Neural progenitor cell (in vitro differentiated cells): ENCODE results near the gene PPM1B. TPM values are rescaled to one million over a fixed set of nuclear protein-coding genes. Genes with fewer than 3 reads are reported as not detected.

ENCODE experiments used
- DNase-seq: peaks from one replicate; pipeline ENCODE4 v3.0.0-alpha.2; 2016; ENCODE audit warnings: low spot score
- H2AFZ ChIP-seq: fragments of 200-600 bp; sonication (generic); replicated peaks from 2 replicates; pipeline ENCODE4 v1.6.1; 2016; ENCODE audit warnings: antibody characterized with exemption
- H3F3A ChIP-seq: fragments of 200-600 bp; sonication (generic); 2 replicates; pipeline ENCODE4 v1.6.1; 2016; ENCODE audit warnings: antibody characterized with exemption, low read depth
- H3K27ac ChIP-seq: fragments of 200-600 bp; sonication (generic); 2 replicates; pipeline ENCODE4 v1.5.1; 2016; ENCODE audit warnings: mild to moderate bottlenecking
- H3K27me3 ChIP-seq: fragments of 200-600 bp; sonication (generic); 2 replicates; pipeline ENCODE4 v1.6.1; 2016; ENCODE audit warnings: mild to moderate bottlenecking, moderate library complexity
- H3K36me3 ChIP-seq: fragments of 200-600 bp; sonication (generic); 2 replicates; pipeline ENCODE4 v1.5.1; 2016
- H3K4me1 ChIP-seq: fragments of 200-600 bp; sonication (generic); 2 replicates; pipeline ENCODE4 v1.6.1; 2016; ENCODE audit warnings: mixed run types
- H3K4me2 ChIP-seq: fragments of 200-600 bp; sonication (generic); 2 replicates; pipeline ENCODE4 v1.6.1; 2016
- H3K4me3 ChIP-seq: fragments of 200-600 bp; sonication (generic); 2 replicates; pipeline ENCODE4 v1.5.1; 2016
- H3K79me2 ChIP-seq: fragments of 200-600 bp; sonication (generic); 2 replicates; pipeline ENCODE4 v1.6.1; 2016; ENCODE audit warnings: low read depth
- H3K9ac ChIP-seq: fragments of 200-600 bp; sonication (generic); 2 replicates; pipeline ENCODE4 v1.6.1; 2016
- H3K9me3 ChIP-seq: fragments of 200-600 bp; sonication (generic); 2 replicates; pipeline ENCODE4 v1.5.1; 2016; ENCODE audit warnings: low read depth
- H4K20me1 ChIP-seq: fragments of 200-600 bp; sonication (generic); 2 replicates; pipeline ENCODE4 v1.6.1; 2016; ENCODE audit warnings: low read depth
- H3K27ac Mint-ChIP-seq: 3 replicates; pipeline ENCODE4 v1.8.0; 2021; ENCODE audit warnings: mixed read lengths
- H3K27me3 Mint-ChIP-seq: 2 replicates; pipeline ENCODE4 v1.8.0; 2022; ENCODE audit warnings: low read depth, mild to moderate bottlenecking, inconsistent platforms, moderate library complexity, mixed read lengths; ENCODE audit not compliant: insufficient read depth
- H3K36me3 Mint-ChIP-seq: 3 replicates; pipeline ENCODE4 v1.8.0; 2021; ENCODE audit warnings: mixed read lengths
- H3K4me1 Mint-ChIP-seq: 3 replicates; pipeline ENCODE4 v1.8.0; 2021; ENCODE audit warnings: mixed read lengths
- H3K4me3 Mint-ChIP-seq: 3 replicates; pipeline ENCODE4 v1.8.0; 2021; ENCODE audit warnings: mild to moderate bottlenecking, moderate library complexity, mixed read lengths
- H3K9me3 Mint-ChIP-seq: 3 replicates; pipeline ENCODE4 v1.8.0; 2020; ENCODE audit warnings: mixed read lengths
- CTCF ChIP-seq: fragments of 200-600 bp; sonication (generic); IDR thresholded peaks from 2 replicates; pipeline ENCODE4 v1.5.1; 2017; ENCODE audit warnings: antibody characterized with exemption, mild to moderate bottlenecking
- EZH2 ChIP-seq: fragments of 200-600 bp; sonication (generic); IDR thresholded peaks from 2 replicates; pipeline ENCODE4 v1.6.1; 2017; ENCODE audit warnings: antibody characterized with exemption, mild to moderate bottlenecking, moderate library complexity
- EZH2phosphoT487 ChIP-seq: fragments of 200-600 bp; sonication (generic); IDR thresholded peaks from 2 replicates; pipeline ENCODE4 v1.6.1; 2017; ENCODE audit warnings: antibody characterized with exemption
- total RNA-seq: library from RNA; depleted of rRNA; stranded (reverse); fragments of >200 nt; gene quantifications from 2 replicates; pipeline ENCODE4 v1.2.3, GENCODE V29; 2015; ENCODE audit warnings: low replicate concordance

Gene PPM1B
- total RNA-seq, 1 donor from 2014 or later, result 86.6 TPM

- no peaks in the 10 kb centered on the region for H3K36me3 Mint-ChIP-seq
- H3K79me2 ChIP-seq, result no peaks in the 10 kb centered on the region
- no peak overlapping the region for H3K4me3 ChIP-seq
- H3K27me3 Mint-ChIP-seq, result no peaks in the 10 kb centered on the region
- no peaks in the 10 kb centered on the region for H3K4me1 Mint-ChIP-seq
- DNase-seq, result no peak
- no peaks in the 10 kb centered on the region for H3K4me1 ChIP-seq
- no peaks in the 10 kb centered on the region for H3K9me3 Mint-ChIP-seq
- TF ChIP-seq EZH2phosphoT487, result no peak
- H4K20me1 ChIP-seq, result no peaks in the 10 kb centered on the region
- H3K4me3 Mint-ChIP-seq, result no peak overlapping the region
- H3K4me2 ChIP-seq, result no peak overlapping the region
- H3K27me3 ChIP-seq, result no peaks in the 10 kb centered on the region
- H3K27ac ChIP-seq, result no peak overlapping the region
- H2AFZ ChIP-seq, result no peak overlapping the region
- no peaks in the 10 kb centered on the region for H3F3A ChIP-seq
- H3K9me3 ChIP-seq, result no peaks in the 10 kb centered on the region
- H3K27ac Mint-ChIP-seq, result no peak overlapping the region
- H3K9ac ChIP-seq, result no peak overlapping the region
- H3K36me3 ChIP-seq, result no peaks in the 10 kb centered on the region
Observed at GRCh38 chr2:44143701-44144100, 25.0 kb upstream of the PPM1B start.

GRCh38 chr2:44148999-44149398 is 19.7 kb upstream of the PPM1B start:
- Histone ChIP-seq H3K36me3 (no peaks in the 10 kb centered on the region), H4K20me1 (no peaks in the 10 kb centered on the region), H2AFZ (no peak overlapping the region), H3K4me1 (no peaks in the 10 kb centered on the region), H3K27me3 (no peaks in the 10 kb centered on the region), H3K9me3 (no peaks in the 10 kb centered on the region), H3K4me3 (no peak overlapping the region), H3K4me2 (no peak overlapping the region), H3K9ac (no peak overlapping the region), H3K27ac (no peak overlapping the region), H3K79me2 (no peaks in the 10 kb centered on the region), H3F3A (no peaks in the 10 kb centered on the region)
- Mint-ChIP-seq H3K36me3 (no peaks in the 10 kb centered on the region), H3K9me3 (no peaks in the 10 kb centered on the region), H3K27ac (no peak overlapping the region), H3K27me3 (peaks cover 4% of the 10 kb centered on the region), H3K4me3 (no peak overlapping the region), H3K4me1 (no peaks in the 10 kb centered on the region)
- no peak for DNase-seq
- no peak for TF ChIP-seq EZH2
- TF ChIP-seq EZH2phosphoT487, result no peak
- TF ChIP-seq CTCF, result no peak

GRCh38 chr2:44150473-44150872 is 18.2 kb upstream of the PPM1B start:
- Mint-ChIP-seq H3K9me3 (no peaks in the 10 kb centered on the region), H3K4me1 (no peaks in the 10 kb centered on the region), H3K27me3 (peaks cover 4% of the 10 kb centered on the region), H3K4me3 (no peak overlapping the region), H3K36me3 (no peaks in the 10 kb centered on the region), H3K27ac (no peak overlapping the region)
- no peak overlapping the region for H2AFZ ChIP-seq
- TF ChIP-seq CTCF (no peak), EZH2 (no peak), EZH2phosphoT487 (no peak)
- H3K79me2 ChIP-seq, result no peaks in the 10 kb centered on the region
- no peak overlapping the region for H3K27ac ChIP-seq
- H3K4me1 ChIP-seq, result no peaks in the 10 kb centered on the region
- no peak for DNase-seq
- H4K20me1 ChIP-seq, result no peaks in the 10 kb centered on the region
- H3K9me3 ChIP-seq, result no peaks in the 10 kb centered on the region
- no peak overlapping the region for H3K4me2 ChIP-seq
- H3K9ac ChIP-seq, result no peak overlapping the region
- no peaks in the 10 kb centered on the region for H3K36me3 ChIP-seq
- no peak overlapping the region for H3K4me3 ChIP-seq
- no peaks in the 10 kb centered on the region for H3K27me3 ChIP-seq
- peaks cover under 1% of the 10 kb centered on the region for H3F3A ChIP-seq

GRCh38 chr2:44152865-44153669 is 15.6 kb upstream of the PPM1B start:
- no peak overlapping the region for H3K27ac ChIP-seq
- no peak overlapping the region for H3K9ac ChIP-seq
- no peak for TF ChIP-seq EZH2
- TF ChIP-seq CTCF, result no peak
- TF ChIP-seq EZH2phosphoT487, result no peak
- H4K20me1 ChIP-seq, result no peaks in the 10 kb centered on the region
- H2AFZ ChIP-seq, result no peak overlapping the region
- H3K4me3 ChIP-seq, result no peak overlapping the region
- Mint-ChIP-seq H3K9me3 (no peaks in the 10 kb centered on the region), H3K27ac (no peak overlapping the region), H3K36me3 (no peaks in the 10 kb centered on the region), H3K27me3 (peaks cover 4% of the 10 kb centered on the region), H3K4me1 (no peaks in the 10 kb centered on the region), H3K4me3 (no peak overlapping the region)
- no peak for DNase-seq
- H3K4me2 ChIP-seq, result no peak overlapping the region
- no peaks in the 10 kb centered on the region for H3K36me3 ChIP-seq
- no peaks in the 10 kb centered on the region for H3K79me2 ChIP-seq
- no peaks in the 10 kb centered on the region for H3K4me1 ChIP-seq
- H3K27me3 ChIP-seq, result no peaks in the 10 kb centered on the region
- H3F3A ChIP-seq, result peaks cover 12% of the 10 kb centered on the region
- H3K9me3 ChIP-seq, result no peaks in the 10 kb centered on the region
